ENCODE results near the gene WDR93.

GRCh38 chr15:89761009-89761831 is 70.6 kb downstream of the WDR93 start:
- TF ChIP-seq POLR2AphosphoS5 (IDR thresholded peaks at IDR 0.05; ENCODE audit: low read depth, low read length) (no peak), POLR2A (IDR thresholded peaks at IDR 0.05; ENCODE audit: low read depth, low read length) (no peak)
